ENCODE results near the gene CPEB2.
A peak's percentile ranks its signal among the peaks of the same experiment; 100 is the strongest.

The CPEB2 gene

GRCh38 chr4:15037923-15038541 lies 35.8 kb downstream of the CPEB2 start:
- DNase-seq (ENCODE audit: low read depth in 1 of 2, low spot score in 1 of 2): no peak
- no peak for TF ChIP-seq JUND (IDR thresholded peaks at IDR 0.05; ENCODE audit: low read depth)
- in situ Hi-C loops (cut with HindIII; ENCODE audit: low pct_unique_long_range_greater_than_20kb, low sequenced_read_pairs): no loop called here

GRCh38 chr4:15040916-15041463 lies 38.7 kb downstream of the CPEB2 start:
- DNase-seq (ENCODE audit: low read depth in 1 of 2, low spot score in 1 of 2): no peak
- TF ChIP-seq JUND (IDR thresholded peaks at IDR 0.05; ENCODE audit: low read depth): no peak
- in situ Hi-C loops (cut with HindIII; ENCODE audit: low pct_unique_long_range_greater_than_20kb, low sequenced_read_pairs): no loop called here

DNA sequence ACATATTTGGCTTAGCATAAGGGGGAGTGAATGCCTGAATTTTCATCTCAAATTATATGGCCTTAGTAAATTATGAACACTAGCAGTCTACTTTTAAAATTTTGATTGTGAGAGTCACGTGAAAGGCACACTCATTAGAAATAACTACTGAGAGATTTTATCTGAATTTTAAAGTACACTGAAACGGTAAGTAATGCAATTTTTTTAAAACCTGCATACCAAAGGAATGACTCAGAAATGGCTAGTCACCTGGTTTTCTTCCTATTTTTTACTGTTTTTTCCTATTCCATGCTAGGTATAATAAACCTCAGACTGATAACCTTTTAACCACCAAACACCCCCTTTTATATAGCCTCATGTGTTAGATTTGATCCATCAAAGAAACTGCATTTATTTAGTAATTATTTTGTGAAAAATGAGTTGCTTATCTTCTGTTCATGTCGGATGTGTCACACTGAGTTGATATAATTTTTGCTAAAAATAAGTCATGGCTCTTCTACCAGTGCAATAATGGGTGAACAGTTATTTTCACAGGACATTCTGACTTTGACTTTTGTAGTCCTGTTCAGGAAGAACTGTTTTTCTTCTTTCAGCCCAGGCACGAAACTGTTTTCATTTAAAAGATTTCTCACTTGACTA lies 40.4 kb downstream of the CPEB2 start:
- no peak for TF ChIP-seq JUND (IDR thresholded peaks at IDR 0.05; ENCODE audit: low read depth)
- in situ Hi-C loops (cut with HindIII; ENCODE audit: low pct_unique_long_range_greater_than_20kb, low sequenced_read_pairs): no loop called here
- DNase-seq (ENCODE audit: low read depth in 1 of 2, low spot score in 1 of 2): no peak

DNA sequence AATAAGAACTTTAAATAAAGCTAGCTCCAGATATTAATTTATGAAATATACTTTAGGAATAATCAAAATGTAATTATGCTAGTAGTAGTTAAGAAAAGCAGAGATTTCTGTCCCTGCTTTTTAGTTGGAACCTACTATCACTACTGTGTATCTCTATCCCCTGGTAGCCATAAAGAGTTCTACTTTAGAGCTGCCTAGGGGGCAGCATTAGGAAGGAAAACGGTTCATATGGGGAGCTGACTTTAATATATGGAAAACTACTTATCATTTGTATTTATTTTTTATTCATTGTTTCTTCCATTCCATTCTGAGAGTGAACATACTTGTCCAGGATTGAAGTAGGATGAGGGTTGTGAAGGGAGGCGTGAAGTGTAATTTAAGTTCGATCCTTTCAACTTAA lies 40.9 kb downstream of the CPEB2 start:
- no peak for TF ChIP-seq JUND (IDR thresholded peaks at IDR 0.05; ENCODE audit: low read depth)
- DNase-seq (ENCODE audit: low read depth in 1 of 2, low spot score in 1 of 2): peak in 1 of 2 experiments; percentile 15
- in situ Hi-C loops (cut with HindIII; ENCODE audit: low pct_unique_long_range_greater_than_20kb, low sequenced_read_pairs): no loop called here

GRCh38 chr4:15043922-15044321 lies 41.6 kb downstream of the CPEB2 start:
- no peak for DNase-seq (ENCODE audit: low read depth in 1 of 2, low spot score in 1 of 2)
- no peak for TF ChIP-seq JUND (IDR thresholded peaks at IDR 0.05; ENCODE audit: low read depth)
- in situ Hi-C loops (cut with HindIII; ENCODE audit: low pct_unique_long_range_greater_than_20kb, low sequenced_read_pairs): no loop called here

- no peak for DNase-seq (ENCODE audit: low read depth in 1 of 2, low spot score in 1 of 2)
- in situ Hi-C loops (cut with HindIII; ENCODE audit: low pct_unique_long_range_greater_than_20kb, low sequenced_read_pairs): no loop called here
- no peak for TF ChIP-seq JUND (IDR thresholded peaks at IDR 0.05; ENCODE audit: low read depth)
These were observed 52.3 kb downstream of the CPEB2 start for GRCh38 chr4:15054541-15054940.

DNA sequence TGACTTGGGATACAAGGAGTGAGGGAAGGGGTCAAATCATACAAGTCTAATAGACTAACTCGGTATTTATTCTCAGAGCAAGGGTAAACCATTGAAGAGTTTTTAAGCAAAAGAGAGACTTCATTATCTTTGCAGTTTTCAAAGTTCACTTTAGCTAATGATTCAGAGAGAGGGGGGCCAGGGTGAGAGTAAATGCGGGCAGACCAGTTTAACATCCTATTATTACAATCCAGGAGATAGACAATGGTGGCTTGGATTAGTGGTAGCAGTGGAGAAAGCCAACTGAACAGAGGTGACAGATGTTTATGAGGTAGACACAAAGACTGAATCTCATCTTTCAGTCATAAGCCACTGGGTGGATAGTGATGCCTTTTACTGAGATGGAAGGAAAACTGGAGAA lies 57.9 kb downstream of the CPEB2 start:
- TF ChIP-seq JUND (IDR thresholded peaks at IDR 0.05; ENCODE audit: low read depth): no peak
- in situ Hi-C loops (cut with HindIII; ENCODE audit: low pct_unique_long_range_greater_than_20kb, low sequenced_read_pairs): no loop called here
- DNase-seq (ENCODE audit: low read depth in 1 of 2, low spot score in 1 of 2): no peak

DNA sequence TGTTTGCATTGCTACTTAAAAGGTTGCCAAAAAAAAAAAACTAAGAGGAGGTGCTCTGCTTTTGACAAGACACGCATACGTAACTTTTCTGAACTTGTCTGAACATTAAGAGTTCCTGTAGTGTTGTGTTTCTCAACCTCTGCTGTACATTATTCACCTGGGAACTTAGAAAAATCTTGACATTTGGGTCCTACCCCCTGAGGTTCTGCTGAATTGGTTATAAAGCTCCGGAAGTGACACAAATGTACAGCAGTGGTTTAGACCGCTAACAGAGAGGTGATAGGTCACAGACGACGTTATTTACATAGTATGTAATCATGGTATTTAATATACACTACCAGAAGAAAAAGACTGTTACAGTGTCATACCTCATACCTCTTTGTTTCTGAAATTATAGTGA lies 61.1 kb downstream of the CPEB2 start:
- no peak for DNase-seq (ENCODE audit: low read depth in 1 of 2, low spot score in 1 of 2)
- TF ChIP-seq JUND (IDR thresholded peaks at IDR 0.05; ENCODE audit: low read depth): no peak
- in situ Hi-C loops (cut with HindIII; ENCODE audit: low pct_unique_long_range_greater_than_20kb, low sequenced_read_pairs): no loop called here

- no peak for DNase-seq (ENCODE audit: low read depth in 1 of 2, low spot score in 1 of 2)
- no peak for TF ChIP-seq JUND (IDR thresholded peaks at IDR 0.05; ENCODE audit: low read depth)
- in situ Hi-C loops (cut with HindIII; ENCODE audit: low pct_unique_long_range_greater_than_20kb, low sequenced_read_pairs): no loop called here
These were observed 63.2 kb downstream of the CPEB2 start for GRCh38 chr4:15065516-15065915.

DNA sequence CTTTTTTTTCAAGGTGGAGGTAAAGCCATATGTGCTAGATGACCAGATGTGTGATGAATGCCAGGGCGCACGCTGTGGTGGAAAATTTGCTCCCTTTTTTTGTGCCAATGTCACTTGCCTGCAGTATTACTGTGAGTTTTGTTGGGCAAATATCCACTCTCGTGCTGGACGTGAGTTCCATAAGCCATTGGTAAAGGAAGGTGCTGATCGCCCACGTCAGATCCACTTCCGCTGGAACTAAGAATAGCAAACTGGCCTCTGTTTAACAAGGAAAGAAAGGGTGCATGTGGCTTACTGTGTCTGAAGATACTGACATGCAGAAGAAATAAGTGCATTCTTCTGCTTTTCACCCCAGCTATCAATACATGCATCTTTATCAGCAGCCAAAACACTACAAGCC lies 63.9 kb downstream of the CPEB2 start:
- DNase-seq (ENCODE audit: low read depth in 1 of 2, low spot score in 1 of 2): no peak
- in situ Hi-C loops (cut with HindIII; ENCODE audit: low pct_unique_long_range_greater_than_20kb, low sequenced_read_pairs): no loop called here

GRCh38 chr4:15068298-15068697 lies 66.0 kb downstream of the CPEB2 start:
- DNase-seq (ENCODE audit: low read depth in 1 of 2, low spot score in 1 of 2): no peak
- in situ Hi-C loops (cut with HindIII; ENCODE audit: low pct_unique_long_range_greater_than_20kb, low sequenced_read_pairs): no loop called here
- no peak for TF ChIP-seq JUND (IDR thresholded peaks at IDR 0.05; ENCODE audit: low read depth)

More for the DNA sequence above, 63.9 kb downstream of the CPEB2 start:
- TF ChIP-seq JUND (IDR thresholded peaks at IDR 0.05; ENCODE audit: low read depth): no peak

GRCh38 chr4:15075875-15076274 lies 73.6 kb downstream of the CPEB2 start:
- DNase-seq (ENCODE audit: low read depth in 1 of 2, low spot score in 1 of 2): no peak
- in situ Hi-C loops (cut with HindIII; ENCODE audit: low pct_unique_long_range_greater_than_20kb, low sequenced_read_pairs): no loop called here
- TF ChIP-seq JUND (IDR thresholded peaks at IDR 0.05; ENCODE audit: low read depth): no peak

DNA sequence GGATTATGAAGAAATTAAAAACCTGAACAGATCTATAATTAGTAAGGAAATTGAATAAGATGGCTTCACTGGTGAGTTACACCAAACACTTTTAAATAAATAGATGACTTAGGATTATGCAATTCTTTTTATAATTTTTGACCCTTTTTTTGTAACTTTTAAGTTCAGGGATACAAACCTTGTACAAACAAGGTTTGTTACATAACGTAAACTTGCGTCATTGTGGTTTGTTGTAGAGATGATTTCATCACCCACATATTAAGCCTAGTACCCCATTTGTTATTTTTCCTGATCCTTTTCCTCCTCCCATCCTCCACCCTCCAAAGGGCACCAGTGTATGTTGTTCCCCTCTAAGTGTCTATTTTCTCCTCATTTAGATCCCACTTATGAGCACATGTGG lies 75.7 kb downstream of the CPEB2 start:
- DNase-seq (ENCODE audit: low read depth in 1 of 2, low spot score in 1 of 2): no peak

More for the DNA sequence above, 75.7 kb downstream of the CPEB2 start:
- in situ Hi-C loops (cut with HindIII; ENCODE audit: low pct_unique_long_range_greater_than_20kb, low sequenced_read_pairs): no loop called here
- no peak for TF ChIP-seq JUND (IDR thresholded peaks at IDR 0.05; ENCODE audit: low read depth)

All from T47D (cell line).